GM19035 (cell line): ENCODE measurements around the gene KMT2A.
"Not testable (repeated sequence)": the region's sequence is repeated elsewhere in the genome, so short reads cannot be mapped to it uniquely, and the experiment has no call there.

Experiments used
- ATAC-seq: cut with Tn5 transposase; IDR thresholded peaks from one replicate; pipeline ENCODE4 v1.9.1; 2021; ENCODE audit not compliant: unreplicated experiment

KMT2A gene

GRCh38 chr11:118434553-118435289 is 1.6 kb upstream of the KMT2A start:
- ATAC-seq = no peak

- ATAC-seq = peak; percentile 22
Observed at GRCh38 chr11:118435290-118435892, 901 bp upstream of the KMT2A start.

- ATAC-seq = peak; percentile 18
Observed at GRCh38 chr11:118436639-118437207, 431 bp downstream of the KMT2A start.

GRCh38 chr11:118437208-118438125 is 1.2 kb downstream of the KMT2A start:
- no peak for ATAC-seq

GRCh38 chr11:118438314-118438931 is 2.1 kb downstream of the KMT2A start:
- peak; percentile 21 for ATAC-seq

- no peak for ATAC-seq
Observed at GRCh38 chr11:118439646-118440045, 3.4 kb downstream of the KMT2A start.

GRCh38 chr11:118441770-118442275 is 5.5 kb downstream of the KMT2A start:
- ATAC-seq = no peak

GRCh38 chr11:118442301-118442700 is 6.0 kb downstream of the KMT2A start:
- ATAC-seq = no peak

- no peak for ATAC-seq
Observed at GRCh38 chr11:118442908-118443589, 6.8 kb downstream of the KMT2A start.

- peak; percentile 44 for ATAC-seq
Observed at GRCh38 chr11:118443590-118444218, 7.4 kb downstream of the KMT2A start.

GRCh38 chr11:118447423-118447822 is 11.1 kb downstream of the KMT2A start:
- ATAC-seq = no peak

- ATAC-seq = peak; percentile 84
Observed at GRCh38 chr11:118448294-118448693, 12.0 kb downstream of the KMT2A start.

- no peak for ATAC-seq
Observed at GRCh38 chr11:118449316-118449918, 13.1 kb downstream of the KMT2A start.

- no peak for ATAC-seq
Observed at GRCh38 chr11:118450451-118450850, 14.2 kb downstream of the KMT2A start.

GRCh38 chr11:118462178-118462577 is 25.9 kb downstream of the KMT2A start:
- no peak for ATAC-seq

- ATAC-seq = not testable (repeated sequence)
Observed at GRCh38 chr11:118468968-118469367, 32.7 kb downstream of the KMT2A start.

- ATAC-seq = no peak
Observed at GRCh38 chr11:118471030-118471429, 34.7 kb downstream of the KMT2A start.

GRCh38 chr11:118473537-118473936 is 37.2 kb downstream of the KMT2A start:
- ATAC-seq = no peak

- no peak for ATAC-seq
Observed at GRCh38 chr11:118476676-118477075, 40.4 kb downstream of the KMT2A start.
